HepG2 (cell line): ENCODE data around the gene ZFTA. TPM values are rescaled to one million over a fixed set of nuclear protein-coding genes. Genes with fewer than 3 reads are reported as not detected.
A peak's percentile ranks its signal among the peaks of the same experiment; 100 is the strongest.

Experiments used
- ATAC-seq: fragments of 200-7000 bp; cut with Tn5 transposase; 3 replicates; pipeline ENCODE4 v1.9.1; 2020; ENCODE audit warnings: mild to moderate bottlenecking, moderate library complexity
- BruUV-seq: library from RNA; stranded (reverse); fragments of 400-500 nt; replicated peaks from 2 replicates; lab custom pipeline; 2021; lab: Mats Ljungman, UMichigan
- CTCF ChIA-PET: fragments of 300-600 bp; formaldehyde crosslinking; extraction: SDS; loops from one replicate; lab custom pipeline; 2021; ENCODE audit warnings: low total read pairs, inconsistent platforms, low intra/inter-chr PET ratio; lab: Yijun Ruan, JAX
- POLR2A ChIA-PET: fragments of 350-600 bp; sonication (Branson Sonifier 250); formaldehyde crosslinking; loops from one replicate; lab custom pipeline; 2020; ENCODE audit warnings: antibody characterized with exemption, inconsistent platforms; lab: Yijun Ruan, JAX
- DNase-seq: peaks from one replicate; pipeline ENCODE4 v3.0.0-alpha.2; 2015; ENCODE audit warnings: low spot score
- FAIRE-seq: peaks from 3 replicates; lab custom pipeline; 2011; peaks lifted over from hg19 to GRCh38; lab: Jason Lieb, UNC
- H2AFZ ChIP-seq: one replicate; pipeline ENCODE4 v1.6.1; 2011; ENCODE audit warnings: low read length, inconsistent platforms
- H3K27ac ChIP-seq: fragments of 300-600 bp; 3 replicates; pipeline ENCODE4 v1.8.0; 2011; ENCODE audit warnings: mixed run types, mild to moderate bottlenecking, mixed read lengths, low read length, inconsistent platforms; ENCODE audit not compliant: insufficient read depth; ENCODE audit errors: extremely low read length
- H3K27me3 ChIP-seq, 2 experiments: fragments of 200-600 bp in 1 of 2; 2 replicates in 1 of 2; 3 replicates in 1 of 2; pipeline versions ENCODE4 v1.6.0 to v1.8.0; 2011; ENCODE audit warnings: low read length in 2 of 2, mild to moderate bottlenecking in 2 of 2, moderate library complexity in 2 of 2, inconsistent platforms in 1 of 2; ENCODE audit not compliant: insufficient read depth in 2 of 2, control insufficient read depth in 1 of 2
- H3K36me3 ChIP-seq, 2 experiments: fragments of 200-600 bp in 1 of 2; replicated peaks in 1 of 2; 2 replicates in 1 of 2; 3 replicates in 1 of 2; pipeline versions ENCODE4 v1.5.1 to v1.8.0; 2011; ENCODE audit warnings: low read length in 2 of 2, inconsistent platforms in 1 of 2; ENCODE audit not compliant: insufficient read depth in 2 of 2, control insufficient read depth in 1 of 2
- H3K4me1 ChIP-seq: 2 replicates; pipeline ENCODE4 v1.5.1; 2012; ENCODE audit warnings: low read length, inconsistent platforms; ENCODE audit not compliant: insufficient read depth
- H3K4me2 ChIP-seq: 2 replicates; pipeline ENCODE4 v1.6.0; 2011; ENCODE audit warnings: low read depth, low read length, inconsistent platforms
- H3K4me3 ChIP-seq, 3 experiments: fragments of 200-600 bp in 1 of 3; sonication (generic), shearing (Covaris generic) in 1 of 3; replicated peaks in 1 of 3; 2 replicates each; pipeline ENCODE4 v1.5.1; 2011 to 2016; ENCODE audit warnings: low read length in 3 of 3, inconsistent platforms in 2 of 3, low read depth in 2 of 3, mild to moderate bottlenecking in 2 of 3, control low read depth in 1 of 3, mixed read lengths in 1 of 3; ENCODE audit not compliant: insufficient read depth in 1 of 3
- H3K79me2 ChIP-seq: one replicate; pipeline ENCODE4 v1.6.1; 2011; ENCODE audit warnings: low read length, inconsistent platforms; ENCODE audit not compliant: insufficient read depth
- H3K9ac ChIP-seq: 2 replicates; pipeline ENCODE4 v1.6.0; 2011; ENCODE audit warnings: mild to moderate bottlenecking, low read depth, low read length, inconsistent platforms; ENCODE audit not compliant: insufficient read depth
- H3K9me3 ChIP-seq: 2 replicates; pipeline ENCODE4 v1.5.1; 2012; ENCODE audit warnings: mild to moderate bottlenecking, low read length
- H4K20me1 ChIP-seq: 2 replicates; pipeline ENCODE4 v1.6.0; 2011; ENCODE audit warnings: inconsistent platforms, mild to moderate bottlenecking, low read length, moderate library complexity; ENCODE audit not compliant: insufficient read depth
- AHR ChIP-seq: IDR thresholded peaks from 2 replicates; pipeline ENCODE4 v1.6.1; 2018; ENCODE audit warnings: missing genetic modification reagents, missing compliant biosample characterization
- CREB1 ChIP-seq, 2 experiments: fragments of 450-650 bp in 1 of 2; IDR thresholded peaks; 2 replicates each; pipeline ENCODE4 v1.6.1; 2016 to 2017; ENCODE audit warnings: control low read depth in 1 of 2, mild to moderate bottlenecking in 1 of 2, missing compliant biosample characterization in 1 of 2, missing genetic modification characterization in 1 of 2
- ELF4 ChIP-seq: sonication (generic); formaldehyde crosslinking; IDR thresholded peaks from 2 replicates; pipeline ENCODE4 v1.5.0; 2020; ENCODE audit warnings: missing genetic modification reagents, mild to moderate bottlenecking, moderate library complexity, borderline replicate concordance
- FOXP1 ChIP-seq, 2 experiments: fragments of 450-650 bp in 1 of 2; IDR thresholded peaks; 2 replicates each; pipeline ENCODE4 v1.6.1; 2017 to 2018; ENCODE audit warnings: antibody characterized with exemption in 1 of 2
- GPBP1L1 ChIP-seq: sonication (generic); formaldehyde crosslinking; IDR thresholded peaks from 2 replicates; pipeline ENCODE4 v1.5.0; 2020; ENCODE audit warnings: mild to moderate bottlenecking, missing genetic modification reagents
- KLF9 ChIP-seq: IDR thresholded peaks from 2 replicates; pipeline ENCODE4 v1.6.1; 2016; ENCODE audit warnings: low read depth
- PBX3 ChIP-seq: sonication (generic); formaldehyde crosslinking; IDR thresholded peaks from 2 replicates; pipeline ENCODE4 v1.8.1; 2023; ENCODE audit warnings: missing genetic modification reagents, inconsistent platforms, borderline replicate concordance
- PRMT3 ChIP-seq: sonication (generic); formaldehyde crosslinking; IDR thresholded peaks from 2 replicates; pipeline ENCODE4 v1.8.1; 2022; ENCODE audit warnings: low read depth, mild to moderate bottlenecking, moderate library complexity, missing genetic modification reagents, borderline replicate concordance
- SNRNP70 ChIP-seq: fragments of 200-400 bp; formaldehyde crosslinking; IDR thresholded peaks from 2 replicates; pipeline ENCODE4 v1.6.1; 2017; ENCODE audit warnings: mild to moderate bottlenecking, low read depth, low read length, moderate library complexity
- TOPORS ChIP-seq: sonication (generic); formaldehyde crosslinking; IDR thresholded peaks from 2 replicates; pipeline ENCODE4 v1.8.0; 2023; ENCODE audit warnings: mild to moderate bottlenecking, missing genetic modification reagents
- ZBTB2 ChIP-seq: sonication (generic); formaldehyde crosslinking; IDR thresholded peaks from 2 replicates; pipeline ENCODE4 v1.8.0; 2022; ENCODE audit warnings: low read depth, missing genetic modification reagents
- ZBTB34 ChIP-seq: sonication (generic); formaldehyde crosslinking; IDR thresholded peaks from 2 replicates; pipeline ENCODE4 v1.8.0; 2022; ENCODE audit warnings: mild to moderate bottlenecking, missing genetic modification reagents
- ZFP62 ChIP-seq: sonication (generic); formaldehyde crosslinking; IDR thresholded peaks from 2 replicates; pipeline ENCODE4 v1.4.0; 2020; ENCODE audit warnings: missing genetic modification reagents
- ZFX ChIP-seq: sonication (generic); formaldehyde crosslinking; IDR thresholded peaks from 2 replicates; pipeline ENCODE4 v1.4.0; 2020; ENCODE audit warnings: mild to moderate bottlenecking, low read depth, missing genetic modification reagents, moderate library complexity
- ZNF225 ChIP-seq: sonication (generic); formaldehyde crosslinking; IDR thresholded peaks from 2 replicates; pipeline ENCODE4 v1.4.0; 2020; ENCODE audit warnings: mild to moderate bottlenecking, missing genetic modification reagents
- ZNF251 ChIP-seq: sonication (generic); formaldehyde crosslinking; IDR thresholded peaks from 2 replicates; pipeline ENCODE4 v1.9.0; 2021; ENCODE audit warnings: mild to moderate bottlenecking, missing genetic modification reagents
- ZNF570 ChIP-seq: sonication (generic); formaldehyde crosslinking; IDR thresholded peaks from 2 replicates; pipeline ENCODE4 v1.4.0; 2020; ENCODE audit warnings: mild to moderate bottlenecking, missing genetic modification reagents, borderline replicate concordance
- ZNF598 ChIP-seq: sonication (generic); formaldehyde crosslinking; IDR thresholded peaks from 2 replicates; pipeline ENCODE4 v1.5.1; 2020; ENCODE audit warnings: mild to moderate bottlenecking, missing genetic modification reagents, borderline replicate concordance
- ZNF768 ChIP-seq: sonication (generic); formaldehyde crosslinking; IDR thresholded peaks from 2 replicates; pipeline ENCODE4 v1.4.0; 2020; ENCODE audit warnings: missing genetic modification reagents
- ZNF841 ChIP-seq: sonication (generic); formaldehyde crosslinking; IDR thresholded peaks from 2 replicates; pipeline ENCODE4 v1.8.1; 2023; ENCODE audit warnings: missing genetic modification reagents, borderline replicate concordance
- WGBS: methylation state at CpG from one replicate; pipeline ENCODE4 v1.1.6; 2017; ENCODE audit warnings: low lambda C conversion rate; 5-methylcytosine and 5-hydroxymethylcytosine counted together
- in situ Hi-C: cut with HindIII; loops from 2 replicates; pipeline ENCODE4 v1.10.0; 2017; ENCODE audit warnings: low pct_unique_long_range_greater_than_20kb; ENCODE audit not compliant: extremely low pct_ligation_motif_present
- intact Hi-C: fragments of 100-400 bp; cut with micrococcal nuclease; formaldehyde crosslinking; loops from one replicate; pipeline ENCODE4 v1.10.0; 2022; ENCODE audit not compliant: unreplicated experiment
- polyA plus RNA-seq, 8 experiments: library from polyadenylated mRNA; depleted of rRNA in 3 of 8; stranded (reverse) in 7 of 8; unstranded in 1 of 8; fragments of >200 nt; fragmentation: Illumina TruSeq in 4 of 8; extraction: Trizol in 4 of 8; gene quantifications; 2 replicates each; pipeline versions ENCODE4 v1.2.1 to v1.2.3, GENCODE V29; 2011 to 2016; ENCODE audit warnings: low read depth in 4 of 8, missing spikeins in 1 of 8, mixed read lengths in 1 of 8; ENCODE audit not compliant: insufficient read depth in 1 of 8
- total RNA-seq, 5 experiments: library from RNA; depleted of rRNA; stranded (reverse); fragments of >200 nt; fragmentation: Illumina TruSeq; extraction: Trizol; gene quantifications; 2 replicates each; pipeline ENCODE4 v1.2.3, GENCODE V29; 2016; ENCODE audit warnings: low read depth in 1 of 5

Gene ZFTA
- total and polyA plus RNA-seq, 2 of the 13 experiments (the other 11 are each of a cell fraction or from before 2014, with no cell fraction given): 3.9 to 10.4 TPM

GRCh38 chr11:63813035-63813562 lies 44.5 kb upstream of the ZFTA start, which contains the start of gene SPINDOC:
Gene SPINDOC, plus strand, starts transcription at chr11:63813456. Its CDS starts 231 bp downstream, at chr11:63813687.
- BruUV-seq: no TSS peak
- FAIRE-seq: no peak
- TF ChIP-seq ZFX (CRISPR knock-in tag): no peak
- no peak for TF ChIP-seq AHR (CRISPR knock-in tag)
- no peak for TF ChIP-seq PBX3 (CRISPR knock-in tag)
- TF ChIP-seq FOXP1 (IDR thresholded peaks at IDR 0.05): no peak
- no peak for TF ChIP-seq FOXP1 (CRISPR knock-in tag; IDR thresholded peaks at IDR 0.05)
- TF ChIP-seq PRMT3: no peak
- TF ChIP-seq ZNF768 (CRISPR knock-in tag): no peak
- TF ChIP-seq ZFP62 (CRISPR knock-in tag): no peak
- no peak; the same call in 1 of the 2 replicates for TF ChIP-seq ZBTB2
- TF ChIP-seq ZNF225 (CRISPR knock-in tag): no peak
- TF ChIP-seq ELF4: no peak
- no peak for TF ChIP-seq TOPORS
- no peak for TF ChIP-seq SNRNP70
- TF ChIP-seq ZNF251 (CRISPR knock-in tag): no peak
- TF ChIP-seq CREB1 (IDR thresholded peaks at IDR 0.05): no peak
- TF ChIP-seq CREB1 (CRISPR knock-in tag; IDR thresholded peaks at IDR 0.05): no peak
- no peak for TF ChIP-seq GPBP1L1 (CRISPR knock-in tag)
- TF ChIP-seq ZNF841 (CRISPR knock-in tag): no peak
- TF ChIP-seq ZBTB34 (CRISPR knock-in tag): no peak
- TF ChIP-seq ZNF598 (CRISPR knock-in tag): no peak
- TF ChIP-seq KLF9: no peak
- TF ChIP-seq ZNF570: no peak

More at GRCh38 chr11:63813035-63813562, 44.5 kb upstream of the ZFTA start, which contains the start of gene SPINDOC:
- peak within 1 kb of the TSS; percentile 72 to 97 (median 95) for H3K4me3 ChIP-seq
- H3K4me1 ChIP-seq: peaks cover 56% of the 10 kb centered on the region
- ChIA-PET CTCF (no interaction called here), POLR2A (interaction anchor here (1.3 to 3.2 kb wide), 3 partner anchors 26 to 46 kb away, joined by 5 to 14 read pairs (median 6); partner anchors contain the start of genes MARK2 and ZFTA)
- peaks cover 41% of the 10 kb centered on the region for H3K79me2 ChIP-seq
- in situ Hi-C loops (no loop called here), intact Hi-C loops (loop anchor here (2.0 kb wide), 1 partner anchor 44 kb away; the partner anchor contains the start of gene ZFTA)
- peaks cover 12% of the 10 kb centered on the region for H4K20me1 ChIP-seq
- H3K27ac ChIP-seq: peak within 1 kb of the TSS; percentile 75
- WGBS: 0% methylated on average over 1 of the region's 65 CpGs
- peak within 1 kb of the TSS; percentile 8 for H2AFZ ChIP-seq
- H3K9ac ChIP-seq: peak within 1 kb of the TSS; percentile 81
- ATAC-seq: peak; percentile 82
- H3K36me3 ChIP-seq: peaks cover 11 to 17% of the 10 kb centered on the region in 2 experiments; a peak in 4 of 5 replicates
- DNase-seq: peak; percentile 47
- no peaks in the 10 kb centered on the region for H3K9me3 ChIP-seq
- H3K27me3 ChIP-seq: no peaks in the 10 kb centered on the region
- peak within 1 kb of the TSS; percentile 85 for H3K4me2 ChIP-seq
